Measurements from ENCODE around the gene CDC42EP1.
"Not testable (repeated sequence)": the region's sequence is repeated elsewhere in the genome, so short reads cannot be mapped to it uniquely, and the experiment has no call there.

Gene CDC42EP1

DNA sequence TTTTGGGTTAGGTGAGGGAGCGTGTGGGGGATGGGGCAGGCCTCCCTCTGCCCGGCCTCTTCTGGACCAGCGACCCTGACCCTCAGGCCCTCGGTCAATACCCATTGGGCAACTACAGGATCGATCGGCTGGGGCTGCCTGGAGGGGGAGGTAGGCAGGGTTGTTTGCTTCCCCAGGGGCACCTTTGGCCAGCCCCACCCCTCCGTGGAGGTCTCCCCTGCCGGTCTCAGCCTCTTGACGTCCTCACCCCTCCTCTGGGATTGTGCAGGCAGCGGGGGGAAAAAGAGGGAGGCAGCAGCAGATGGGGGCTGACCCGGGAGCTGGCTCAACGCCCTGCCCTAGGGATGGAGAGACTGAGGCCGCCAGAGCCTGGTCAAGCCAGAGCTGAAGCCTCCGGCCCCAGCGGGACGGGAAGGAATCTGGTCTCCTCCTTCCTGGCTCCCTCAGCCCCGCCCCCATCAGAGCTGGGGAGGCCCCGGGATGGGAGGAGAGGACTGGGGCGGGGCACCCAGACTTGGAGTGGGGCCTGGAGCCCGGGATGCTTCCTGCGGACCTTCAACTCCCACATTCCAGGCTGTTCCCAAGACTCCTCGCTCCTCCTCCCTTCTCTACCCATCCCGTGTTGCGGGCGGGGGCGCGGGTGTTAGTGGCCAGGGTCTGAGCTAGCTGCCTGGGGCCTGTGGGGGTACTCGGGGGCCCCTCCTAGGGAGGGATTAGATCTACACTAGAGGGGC lies 14.4 kb upstream of the CDC42EP1 start:
- H3K4me1 ChIP-seq (ENCODE audit: insufficient read depth, low read length) = peaks cover 33% of the 10 kb centered on the region
- H3K9me3 ChIP-seq (ENCODE audit: control insufficient read depth, insufficient read depth, low read length) = no peaks in the 10 kb centered on the region
- no peaks in the 10 kb centered on the region for H3K36me3 ChIP-seq (ENCODE audit: insufficient read depth, low read length)
- H3K9ac ChIP-seq (ENCODE audit: low read depth, low read length) = peak overlapping the region; percentile 64

DNA sequence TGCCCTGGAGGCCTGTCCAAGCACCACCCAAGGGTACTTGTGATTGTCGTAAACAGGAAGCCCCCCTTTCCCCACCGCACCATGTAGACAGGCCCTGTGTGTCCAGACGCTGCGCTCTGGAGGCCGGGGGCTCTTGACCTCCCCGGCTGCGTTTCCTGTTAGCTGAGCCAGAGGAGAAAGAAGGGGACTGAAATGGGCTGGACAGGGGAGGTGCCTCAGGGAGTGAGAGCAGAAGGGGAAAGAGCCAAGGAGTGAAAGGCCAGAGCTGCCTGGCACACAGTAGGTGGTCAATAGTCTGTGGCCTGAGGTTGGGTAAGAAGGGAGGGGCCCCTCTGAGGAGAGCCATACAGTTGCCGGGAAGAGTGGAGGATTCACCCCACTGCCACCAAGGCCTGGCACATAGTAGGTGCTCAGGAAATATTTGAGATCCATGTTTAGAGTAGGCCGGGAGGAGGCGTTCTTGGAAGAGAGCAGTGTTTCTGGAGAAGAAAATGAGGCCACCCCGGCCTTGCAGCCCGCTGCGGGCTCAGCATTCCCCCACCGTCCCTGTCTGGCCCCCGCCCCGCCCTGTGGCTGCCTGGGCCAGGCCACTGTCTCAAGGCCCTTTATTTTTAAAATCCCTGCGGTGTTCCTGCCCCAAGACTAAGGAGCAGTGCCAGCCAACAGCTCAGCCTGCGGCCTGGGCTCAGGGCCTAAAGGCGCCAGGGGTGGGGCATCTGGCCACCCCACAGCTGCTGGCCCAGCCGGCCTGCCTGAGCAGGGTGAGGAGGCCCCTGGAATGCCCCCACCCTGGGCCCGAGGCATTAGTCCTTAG lies 13.6 kb upstream of the CDC42EP1 start:
- peaks cover 33% of the 10 kb centered on the region for H3K4me1 ChIP-seq (ENCODE audit: insufficient read depth, low read length)
- H3K9me3 ChIP-seq (ENCODE audit: control insufficient read depth, insufficient read depth, low read length) = no peaks in the 10 kb centered on the region
- peak overlapping the region; percentile 64; the same call in 1 of the 2 replicates for H3K9ac ChIP-seq (ENCODE audit: low read depth, low read length)
- no peaks in the 10 kb centered on the region for H3K36me3 ChIP-seq (ENCODE audit: insufficient read depth, low read length)

DNA sequence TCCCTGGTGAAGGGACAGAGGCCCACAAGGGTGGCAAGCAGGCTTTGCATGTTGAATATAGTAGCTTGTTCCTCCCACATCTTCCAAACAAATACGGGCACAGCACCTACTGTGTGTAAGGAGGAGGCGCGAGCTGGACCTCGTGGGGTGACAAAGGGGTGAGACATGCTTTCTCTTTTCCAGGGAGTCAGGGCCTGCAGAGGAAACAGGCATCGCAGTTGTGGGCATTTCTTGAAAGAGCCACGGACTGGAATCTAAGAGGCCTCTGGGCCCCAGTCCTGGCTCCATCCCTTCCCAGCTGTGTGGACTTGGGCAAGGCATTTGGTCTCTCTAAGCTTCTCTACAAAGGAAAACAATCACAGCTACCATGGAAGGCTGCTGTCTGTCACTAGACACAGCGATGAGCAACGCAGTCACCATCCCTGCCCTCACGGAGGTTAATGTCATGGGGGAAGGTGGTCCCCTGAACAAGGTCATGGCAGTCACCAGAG lies 13.0 kb upstream of the CDC42EP1 start:
- H3K4me1 ChIP-seq (ENCODE audit: insufficient read depth, low read length) = peaks cover 31% of the 10 kb centered on the region
- H3K9ac ChIP-seq (ENCODE audit: low read depth, low read length) = no peak overlapping the region
- H3K36me3 ChIP-seq (ENCODE audit: insufficient read depth, low read length) = no peaks in the 10 kb centered on the region
- H3K9me3 ChIP-seq (ENCODE audit: control insufficient read depth, insufficient read depth, low read length) = no peaks in the 10 kb centered on the region

DNA sequence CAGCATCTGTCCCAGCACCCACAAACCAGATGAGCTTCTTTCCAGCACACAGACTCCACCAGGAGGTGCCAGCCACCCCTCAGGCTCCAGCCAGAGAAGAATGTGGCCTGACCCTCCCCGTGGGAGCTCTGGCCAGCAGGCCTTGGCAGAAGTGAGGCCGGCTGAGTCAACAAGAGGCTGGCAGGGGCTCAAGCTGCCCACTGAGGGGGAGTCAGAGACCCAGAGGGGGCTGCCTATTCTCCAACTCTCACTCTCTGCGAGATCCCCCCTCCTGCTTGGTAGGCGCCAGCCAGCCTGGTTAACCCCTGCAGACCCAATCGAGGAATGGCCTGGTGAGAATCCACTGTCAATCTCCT lies 10.6 kb upstream of the CDC42EP1 start:
- Histone ChIP-seq H3K9me3 (ENCODE audit: control insufficient read depth, insufficient read depth, low read length) (no peaks in the 10 kb centered on the region), H3K9ac (ENCODE audit: low read depth, low read length) (no peak overlapping the region), H3K4me1 (ENCODE audit: insufficient read depth, low read length) (peaks cover 37% of the 10 kb centered on the region), H3K36me3 (ENCODE audit: insufficient read depth, low read length) (no peaks in the 10 kb centered on the region)

DNA sequence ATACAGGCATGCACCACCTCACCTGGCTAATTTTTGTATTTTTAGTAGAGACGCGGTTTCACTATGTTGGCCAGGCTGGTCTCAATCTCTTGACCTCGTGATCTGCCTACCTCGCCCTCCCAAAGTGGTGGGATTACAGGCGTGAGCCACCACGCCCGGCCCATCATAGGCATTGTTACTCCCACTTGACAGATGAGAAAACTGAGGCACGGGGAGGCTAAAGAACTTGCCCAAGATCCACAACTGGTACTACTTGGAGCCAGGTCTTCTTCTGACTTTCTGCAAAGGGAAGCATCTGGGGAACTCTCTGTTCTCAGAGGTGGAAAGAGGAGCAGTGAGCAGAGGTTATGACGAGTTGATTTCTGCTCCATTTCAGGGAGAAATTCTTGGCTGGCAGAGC lies 9.4 kb upstream of the CDC42EP1 start:
- H3K4me1 ChIP-seq (ENCODE audit: insufficient read depth, low read length) = peaks cover 29% of the 10 kb centered on the region
- H3K36me3 ChIP-seq (ENCODE audit: insufficient read depth, low read length); H3K9ac ChIP-seq (ENCODE audit: low read depth, low read length); H3K9me3 ChIP-seq (ENCODE audit: control insufficient read depth, insufficient read depth, low read length): not testable (repeated sequence)

DNA sequence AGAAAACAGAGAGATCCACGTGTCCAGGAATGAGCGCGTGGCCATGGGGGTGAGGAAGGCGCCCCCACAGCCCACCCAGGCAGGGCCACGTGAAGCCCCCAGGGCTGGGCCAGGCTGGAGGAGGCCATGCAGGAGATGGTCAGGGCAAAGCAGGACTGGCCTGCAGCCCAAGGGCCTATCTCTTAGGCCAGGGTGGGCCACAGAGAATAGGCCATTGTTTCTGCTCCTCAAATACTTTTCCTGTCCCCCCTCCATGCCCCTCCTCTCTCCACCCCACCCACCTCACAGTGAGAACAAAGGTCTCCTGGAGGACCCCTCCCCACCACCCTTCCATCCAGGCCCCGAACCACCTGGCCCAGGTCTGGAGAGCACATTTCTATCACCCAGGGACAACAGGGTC lies 8.3 kb upstream of the CDC42EP1 start:
- no peak overlapping the region for H3K9ac ChIP-seq (ENCODE audit: low read depth, low read length)
- no peaks in the 10 kb centered on the region for H3K9me3 ChIP-seq (ENCODE audit: control insufficient read depth, insufficient read depth, low read length)
- H3K36me3 ChIP-seq (ENCODE audit: insufficient read depth, low read length) = no peaks in the 10 kb centered on the region
- H3K4me1 ChIP-seq (ENCODE audit: insufficient read depth, low read length) = peaks cover 38% of the 10 kb centered on the region

DNA sequence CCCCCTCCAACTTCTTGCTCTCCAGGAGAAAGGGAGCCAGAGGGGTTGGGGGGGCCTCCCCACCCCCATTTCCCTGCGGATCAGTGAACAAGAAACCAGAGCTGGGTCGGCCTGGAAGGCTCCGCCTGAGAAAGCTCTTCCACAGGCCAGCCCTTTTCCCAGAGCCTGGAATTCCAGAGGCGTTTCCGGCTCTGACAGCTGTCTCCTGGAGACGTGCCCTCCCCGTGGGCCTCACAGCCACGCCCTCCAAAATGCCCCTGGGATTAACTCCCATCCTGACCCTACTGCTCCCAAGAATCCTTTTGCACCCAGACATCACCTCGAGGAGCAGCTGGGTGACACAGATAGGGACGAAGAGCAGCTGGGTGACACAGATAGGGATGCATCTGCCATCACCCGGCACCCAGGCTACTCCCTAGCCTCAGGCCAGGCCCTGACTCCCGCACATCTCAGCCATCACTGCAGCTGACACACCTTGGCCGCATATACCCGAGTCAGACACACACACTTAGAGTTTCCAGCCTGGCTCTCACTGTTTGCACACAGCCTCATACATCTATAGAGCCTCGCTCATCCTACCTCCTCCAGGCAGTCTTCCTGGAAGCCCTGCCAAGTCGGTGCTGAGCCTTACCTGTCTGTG lies 7.6 kb upstream of the CDC42EP1 start:
- Histone ChIP-seq H3K36me3 (ENCODE audit: insufficient read depth, low read length) (no peaks in the 10 kb centered on the region), H3K9ac (ENCODE audit: low read depth, low read length) (no peak overlapping the region), H3K4me1 (ENCODE audit: insufficient read depth, low read length) (peaks cover 35% of the 10 kb centered on the region), H3K9me3 (ENCODE audit: control insufficient read depth, insufficient read depth, low read length) (no peaks in the 10 kb centered on the region)

DNA sequence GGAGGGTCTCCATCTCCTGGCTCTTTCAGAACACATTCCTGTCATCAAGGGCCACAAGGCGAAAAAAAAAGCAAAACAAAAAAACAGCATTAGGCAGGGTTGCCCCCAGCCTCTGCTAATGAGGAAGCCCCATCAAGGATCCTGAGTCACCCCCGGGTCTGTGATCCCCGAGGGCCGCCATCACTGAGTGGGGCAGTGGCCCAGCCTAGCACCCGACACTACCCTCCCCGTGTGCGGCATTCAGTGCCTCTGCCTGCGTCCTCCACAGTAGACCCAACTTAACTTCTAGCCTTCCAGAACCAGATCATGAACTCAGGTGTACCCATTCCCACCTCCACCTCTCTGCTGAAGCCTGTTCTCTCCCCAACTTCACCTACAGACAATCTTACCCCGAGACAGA lies 6.6 kb upstream of the CDC42EP1 start:
- Histone ChIP-seq H3K9me3 (ENCODE audit: control insufficient read depth, insufficient read depth, low read length) (no peaks in the 10 kb centered on the region), H3K36me3 (ENCODE audit: insufficient read depth, low read length) (no peaks in the 10 kb centered on the region), H3K9ac (ENCODE audit: low read depth, low read length) (no peak overlapping the region), H3K4me1 (ENCODE audit: insufficient read depth, low read length) (peaks cover 35% of the 10 kb centered on the region)

DNA sequence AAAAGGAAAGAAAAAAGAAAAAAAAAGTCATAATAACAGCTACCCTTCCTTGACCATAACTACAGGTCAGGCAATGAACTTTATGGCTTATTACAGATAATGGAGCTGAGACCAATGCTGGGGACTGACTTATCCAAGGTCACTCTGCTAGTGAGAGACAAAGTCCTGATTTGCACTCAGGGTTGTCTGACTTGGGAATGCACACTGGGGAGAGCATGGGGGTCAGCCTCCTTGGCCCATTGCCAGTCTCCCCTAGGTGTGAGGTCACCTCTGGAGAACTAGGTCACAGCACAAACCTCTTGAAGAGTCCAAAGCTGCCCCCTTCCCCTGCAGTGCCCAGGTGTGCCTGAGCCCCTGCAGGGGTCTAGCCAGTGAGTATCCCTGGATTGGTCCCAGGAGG lies 5.3 kb upstream of the CDC42EP1 start:
- Histone ChIP-seq H3K4me1 (ENCODE audit: insufficient read depth, low read length) (peaks cover 28% of the 10 kb centered on the region), H3K36me3 (ENCODE audit: insufficient read depth, low read length) (no peaks in the 10 kb centered on the region), H3K9ac (ENCODE audit: low read depth, low read length) (no peak overlapping the region), H3K9me3 (ENCODE audit: control insufficient read depth, insufficient read depth, low read length) (no peaks in the 10 kb centered on the region)

DNA sequence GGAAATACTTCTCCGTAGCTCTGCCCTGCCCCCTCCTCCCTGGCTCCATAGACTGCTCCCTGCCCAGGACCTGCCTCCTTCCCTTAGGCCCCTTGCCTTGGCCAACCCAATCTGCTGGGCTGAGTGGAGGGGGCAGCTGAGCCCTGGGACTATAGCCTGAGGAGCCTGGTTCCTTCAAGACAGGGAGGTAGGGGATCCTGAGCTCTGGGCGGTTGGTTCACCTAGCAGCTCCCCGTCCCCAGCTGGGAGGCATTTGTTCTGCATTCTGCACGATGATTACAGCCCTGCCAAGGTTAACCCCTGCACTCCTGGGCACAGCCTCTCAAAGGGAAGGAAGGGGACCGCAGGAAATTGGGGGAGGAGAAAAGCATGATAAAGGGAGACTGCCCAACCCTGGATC lies 3.6 kb upstream of the CDC42EP1 start:
- no peak overlapping the region for H3K9ac ChIP-seq (ENCODE audit: low read depth, low read length)
- H3K9me3 ChIP-seq (ENCODE audit: control insufficient read depth, insufficient read depth, low read length) = no peaks in the 10 kb centered on the region
- H3K36me3 ChIP-seq (ENCODE audit: insufficient read depth, low read length) = no peaks in the 10 kb centered on the region
- peaks cover 24% of the 10 kb centered on the region for H3K4me1 ChIP-seq (ENCODE audit: insufficient read depth, low read length)

DNA sequence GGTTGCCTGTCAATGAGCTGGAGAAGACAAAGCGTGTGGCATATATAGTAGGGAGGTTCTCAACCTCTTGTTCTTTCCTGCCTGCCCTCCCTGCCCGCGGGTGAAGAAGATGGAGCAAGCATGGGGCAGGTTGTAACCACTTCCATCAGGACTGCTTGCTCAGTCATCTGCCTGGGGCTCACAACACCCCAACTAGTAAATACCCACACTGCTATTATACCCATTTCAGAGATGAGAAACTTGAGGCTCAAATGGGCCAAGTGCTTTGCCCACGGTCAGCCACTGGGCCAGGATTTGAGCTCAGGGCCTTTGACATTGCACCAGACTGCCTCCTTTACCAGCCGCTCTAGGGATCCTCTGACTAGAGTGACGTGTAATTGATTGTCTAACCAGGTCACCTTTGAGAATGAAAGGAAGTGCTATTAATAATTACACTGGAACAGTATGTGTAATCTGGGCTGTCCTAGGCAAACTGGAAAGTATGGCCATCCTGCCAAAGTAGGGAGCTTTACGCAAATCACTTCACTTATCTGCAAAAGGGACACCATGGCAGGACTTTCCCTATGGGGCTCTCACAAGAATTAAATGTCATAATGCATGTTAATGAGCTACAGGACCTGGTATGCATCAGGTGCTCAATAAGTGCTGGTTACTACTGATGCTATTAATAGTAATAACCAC lies 2.8 kb upstream of the CDC42EP1 start:
- no peaks in the 10 kb centered on the region for H3K9me3 ChIP-seq (ENCODE audit: control insufficient read depth, insufficient read depth, low read length)
- no peak overlapping the region for H3K9ac ChIP-seq (ENCODE audit: low read depth, low read length)
- H3K36me3 ChIP-seq (ENCODE audit: insufficient read depth, low read length) = no peaks in the 10 kb centered on the region
- H3K4me1 ChIP-seq (ENCODE audit: insufficient read depth, low read length) = peaks cover 26% of the 10 kb centered on the region

DNA sequence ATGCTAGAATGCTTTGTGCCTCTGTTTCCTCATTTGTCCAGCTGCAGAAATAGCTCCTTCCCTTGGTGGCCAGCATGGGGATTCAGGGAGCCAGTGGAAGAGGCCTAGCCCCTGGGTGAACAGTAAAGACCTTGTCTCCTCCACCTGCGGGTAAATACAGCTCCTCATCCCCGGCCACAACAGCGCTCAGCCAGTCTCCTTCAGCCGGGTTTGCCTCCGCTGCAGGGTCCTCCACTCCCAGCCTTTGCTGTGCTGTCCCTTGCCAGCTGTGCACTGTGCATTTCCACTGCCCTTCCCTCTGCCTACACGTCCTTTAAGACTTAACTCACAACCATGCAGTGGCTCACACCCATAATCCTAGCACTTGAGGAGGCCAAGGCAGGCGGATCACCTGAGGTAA lies 1.5 kb upstream of the CDC42EP1 start:
- peaks cover 33% of the 10 kb centered on the region for H3K4me1 ChIP-seq (ENCODE audit: insufficient read depth, low read length)
- no peaks in the 10 kb centered on the region for H3K9me3 ChIP-seq (ENCODE audit: control insufficient read depth, insufficient read depth, low read length)
- H3K36me3 ChIP-seq (ENCODE audit: insufficient read depth, low read length) = no peaks in the 10 kb centered on the region
- no peak overlapping the region for H3K9ac ChIP-seq (ENCODE audit: low read depth, low read length)

DNA sequence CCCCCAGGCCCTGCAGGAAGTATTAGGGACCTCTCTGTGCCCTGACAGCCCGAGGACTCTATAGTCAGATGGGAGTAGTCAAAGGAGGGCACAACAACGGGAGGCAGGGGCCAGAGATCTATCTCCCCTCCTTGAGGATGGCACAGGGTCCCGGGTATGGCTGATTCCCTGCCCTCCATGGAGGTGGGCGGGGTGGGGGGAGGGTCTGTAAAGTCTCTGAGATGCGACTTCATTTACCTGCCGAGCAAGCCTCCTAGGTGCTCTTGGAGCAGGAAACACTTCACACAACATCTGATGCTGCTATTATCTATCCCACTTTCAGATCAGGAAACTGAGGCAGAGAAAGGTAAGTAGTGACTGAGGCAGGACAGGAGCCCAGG lies 769 bp upstream of the CDC42EP1 start:
- peaks cover 40% of the 10 kb centered on the region for H3K4me1 ChIP-seq (ENCODE audit: insufficient read depth, low read length)
- peak overlapping the region; percentile 84; the same call in 1 of the 2 replicates for H3K9ac ChIP-seq (ENCODE audit: low read depth, low read length)
- no peaks in the 10 kb centered on the region for H3K36me3 ChIP-seq (ENCODE audit: insufficient read depth, low read length)
- no peaks in the 10 kb centered on the region for H3K9me3 ChIP-seq (ENCODE audit: control insufficient read depth, insufficient read depth, low read length)

DNA sequence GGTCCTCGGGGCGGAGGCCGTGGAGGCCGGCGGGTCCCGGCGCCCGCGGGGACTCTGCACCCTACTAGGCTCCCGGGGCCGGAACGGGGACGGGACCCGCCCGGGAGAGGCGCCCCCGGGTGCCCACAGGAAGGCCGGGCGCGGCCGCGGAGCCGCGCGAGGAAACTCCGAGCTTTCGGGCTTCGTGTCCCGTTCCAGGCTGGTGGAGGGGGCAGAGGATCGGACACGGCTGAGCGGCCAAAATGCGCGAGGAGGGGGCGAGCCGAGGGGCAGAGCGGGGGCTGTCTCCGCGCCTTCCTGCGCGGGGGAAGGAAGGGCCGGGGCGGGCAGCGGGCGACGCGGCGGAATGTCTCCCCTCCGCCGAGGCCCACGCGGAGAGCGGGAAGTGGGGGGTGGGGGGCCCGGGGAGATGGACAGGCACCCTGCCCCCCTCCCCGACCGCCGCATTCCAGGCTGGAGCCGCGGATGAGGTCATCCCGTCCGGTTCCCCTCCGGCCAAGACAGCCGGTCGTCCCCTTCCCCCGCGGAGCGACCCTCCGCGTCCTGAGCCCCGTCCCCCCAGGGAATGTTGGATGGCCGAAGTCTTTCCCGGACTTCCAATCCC lies 430 bp downstream of the CDC42EP1 start:
- H3K36me3 ChIP-seq (ENCODE audit: insufficient read depth, low read length) = no peaks in the 10 kb centered on the region
- peaks cover 41% of the 10 kb centered on the region for H3K4me1 ChIP-seq (ENCODE audit: insufficient read depth, low read length)
- no peaks in the 10 kb centered on the region for H3K9me3 ChIP-seq (ENCODE audit: control insufficient read depth, insufficient read depth, low read length)
- peak overlapping the region; percentile 84 for H3K9ac ChIP-seq (ENCODE audit: low read depth, low read length)
